Esophagus mucosa (tissue), 1 donor: ENCODE measurements around the gene PCDHA12. TPM values are rescaled to one million over a fixed set of nuclear protein-coding genes. Genes with fewer than 3 reads are reported as not detected.

Experiments
- total RNA-seq: library from RNA; stranded (reverse); gene quantifications from one replicate; pipeline ENCODE4 v1.2.4, GENCODE V29; 2023
- donor health status: DM: yes; HTN: yes; CAD: no.

PCDHA12 gene
- total RNA-seq, 1 donor from 2014 or later: not detected

Other genes with a start within 250 kb of the PCDHA12 start
- 6.7 TPM for gene CD14, start 242.1 kb upstream of the PCDHA12 start, total RNA-seq
- 14.0 TPM for gene TMCO6, start 235.9 kb upstream of the PCDHA12 start, total RNA-seq
- 49.9 TPM for gene NDUFA2, start 227.7 kb upstream of the PCDHA12 start, total RNA-seq
- 58.5 TPM for gene IK, start 227.5 kb upstream of the PCDHA12 start, total RNA-seq
- 19.7 TPM for gene WDR55, start 210.4 kb upstream of the PCDHA12 start, total RNA-seq
- gene DND1, start 201.7 kb upstream of the PCDHA12 start, total RNA-seq: 0.44 TPM
- gene HARS1, start 183.9 kb upstream of the PCDHA12 start, total RNA-seq: 43.0 TPM
- gene HARS2, start 183.9 kb upstream of the PCDHA12 start, total RNA-seq: 14.0 TPM
- 39.7 TPM for gene ZMAT2, start 174.9 kb upstream of the PCDHA12 start, total RNA-seq
- not detected for gene PCDHA1, start 89.2 kb upstream of the PCDHA12 start, total RNA-seq
- 0.04 TPM for gene PCDHA2, start 80.5 kb upstream of the PCDHA12 start, total RNA-seq
- not detected for gene PCDHA3, start 74.3 kb upstream of the PCDHA12 start, total RNA-seq
- 0.20 TPM for gene PCDHA4, start 68.2 kb upstream of the PCDHA12 start, total RNA-seq
- gene PCDHA5, start 53.7 kb upstream of the PCDHA12 start, total RNA-seq: 0.08 TPM
- gene PCDHA6, start 47.3 kb upstream of the PCDHA12 start, total RNA-seq: not detected
- 0.08 TPM for gene PCDHA7, start 41.0 kb upstream of the PCDHA12 start, total RNA-seq
- 0.08 TPM for gene PCDHA8, start 34.1 kb upstream of the PCDHA12 start, total RNA-seq
- 0.04 TPM for gene PCDHA9, start 26.9 kb upstream of the PCDHA12 start, total RNA-seq
- gene PCDHA10, start 19.4 kb upstream of the PCDHA12 start, total RNA-seq: 0.08 TPM
- not detected for gene PCDHA11, start 6.4 kb upstream of the PCDHA12 start, total RNA-seq
- not detected for gene PCDHA13, start 6.8 kb downstream of the PCDHA12 start, total RNA-seq
- 0.04 TPM for gene PCDHAC1, start 51.0 kb downstream of the PCDHA12 start, total RNA-seq
- gene PCDHAC2, start 91.2 kb downstream of the PCDHA12 start, total RNA-seq: 0.24 TPM
- not detected for gene PCDHB1, start 176.1 kb downstream of the PCDHA12 start, total RNA-seq
- gene PCDHB2, start 219.3 kb downstream of the PCDHA12 start, total RNA-seq: 2.2 TPM
- 0.52 TPM for gene PCDHB3, start 225.2 kb downstream of the PCDHA12 start, total RNA-seq
- gene PCDHB4, start 246.5 kb downstream of the PCDHA12 start, total RNA-seq: 0.52 TPM